Eye (tissue), 1 donor: ENCODE measurements around the gene ABLIM1.
A peak's percentile ranks its signal among the peaks of the same experiment; 100 is the strongest.

Experiments used
- DNase-seq: peaks from one replicate; pipeline ENCODE4 v3.0.0-alpha.2; 2015

ABLIM1 gene

GRCh38 chr10:114541797-114542160, 116.3 kb downstream of the ABLIM1 start:
- DNase-seq: no peak

GRCh38 chr10:114541081-114541796, 116.8 kb downstream of the ABLIM1 start:
- DNase-seq: peak; percentile 69

GRCh38 chr10:114540236-114540635, 117.8 kb downstream of the ABLIM1 start:
- DNase-seq: no peak

GRCh38 chr10:114539623-114540022, 118.5 kb downstream of the ABLIM1 start:
- DNase-seq: no peak

- no peak for DNase-seq
Observed at GRCh38 chr10:114538181-114538906, 119.7 kb downstream of the ABLIM1 start.

- DNase-seq: peak; percentile 54
Observed at GRCh38 chr10:114537736-114538135, 120.3 kb downstream of the ABLIM1 start.

GRCh38 chr10:114534571-114534981, 123.5 kb downstream of the ABLIM1 start:
- no peak for DNase-seq

GRCh38 chr10:114532226-114532625, 125.8 kb downstream of the ABLIM1 start:
- DNase-seq: no peak

- DNase-seq: peak; percentile 93
Observed at GRCh38 chr10:114526504-114527238, 131.4 kb downstream of the ABLIM1 start.

- DNase-seq: no peak
Observed at GRCh38 chr10:114526126-114526503, 132.0 kb downstream of the ABLIM1 start.

- peak; percentile 79 for DNase-seq
Observed at GRCh38 chr10:114525368-114525949, 132.6 kb downstream of the ABLIM1 start.

GRCh38 chr10:114523876-114524275, 134.2 kb downstream of the ABLIM1 start:
- no peak for DNase-seq

GRCh38 chr10:114521255-114521654, 136.8 kb downstream of the ABLIM1 start:
- no peak for DNase-seq

- no peak for DNase-seq
Observed at GRCh38 chr10:114520453-114520852, 137.6 kb downstream of the ABLIM1 start.

GRCh38 chr10:114519756-114520293, 138.2 kb downstream of the ABLIM1 start:
- DNase-seq: no peak

- no peak for DNase-seq
Observed at GRCh38 chr10:114519306-114519669, 138.8 kb downstream of the ABLIM1 start.

GRCh38 chr10:114518401-114519305, 139.4 kb downstream of the ABLIM1 start:
- no peak for DNase-seq

GRCh38 chr10:114517368-114518250, 140.5 kb downstream of the ABLIM1 start:
- DNase-seq: no peak

- DNase-seq: no peak
Observed at GRCh38 chr10:114516356-114516755, 141.7 kb downstream of the ABLIM1 start.

- no peak for DNase-seq
Observed at GRCh38 chr10:114515298-114515914, 142.7 kb downstream of the ABLIM1 start.

- no peak for DNase-seq
Observed at GRCh38 chr10:114513381-114513792, 144.7 kb downstream of the ABLIM1 start.
